Measurements from ENCODE around the gene RBM28.

DNA sequence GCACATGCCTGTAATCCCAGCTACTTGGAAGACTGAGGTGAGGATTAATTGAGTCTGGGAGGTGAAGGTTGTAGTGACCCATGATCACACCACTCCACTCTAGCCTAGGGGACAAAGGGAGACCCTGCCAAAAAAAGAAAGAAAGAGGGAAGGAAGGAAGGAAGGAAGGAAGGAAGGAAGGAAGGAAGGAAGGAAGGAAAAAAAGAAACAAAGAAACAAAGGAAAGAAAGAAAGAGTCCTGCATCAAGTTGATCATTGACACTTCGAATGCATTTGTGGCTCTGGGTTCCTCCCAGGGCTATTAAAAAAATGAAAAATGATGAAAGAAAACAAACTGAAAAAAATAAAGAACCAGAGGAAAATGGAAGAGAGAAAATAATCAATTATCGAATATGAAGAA, 21.7 kb upstream of the RBM28 start:
- TF ChIP-seq CTCF (IDR thresholded peaks at IDR 0.05 in 8 of 11, conservative IDR thresholded peaks at IDR 0.05 in 3 of 11) (no peak), POLR2AphosphoS5 (IDR thresholded peaks at IDR 0.05) (no peak), POLR2A (IDR thresholded peaks at IDR 0.05) (no peak)
